Myometrial cell (primary cell): ENCODE data around the gene PTPN9. TPM values are rescaled to one million over a fixed set of nuclear protein-coding genes. Genes with fewer than 3 reads are reported as not detected.

Experiments
- total RNA-seq: library from RNA; depleted of rRNA; stranded (reverse); fragments of >200 nt; gene quantifications from 2 replicates; pipeline ENCODE4 v1.2.3, GENCODE V29; 2015

Gene PTPN9
- 15.6 and 22.0 TPM in 2 replicates for total RNA-seq

DNA sequence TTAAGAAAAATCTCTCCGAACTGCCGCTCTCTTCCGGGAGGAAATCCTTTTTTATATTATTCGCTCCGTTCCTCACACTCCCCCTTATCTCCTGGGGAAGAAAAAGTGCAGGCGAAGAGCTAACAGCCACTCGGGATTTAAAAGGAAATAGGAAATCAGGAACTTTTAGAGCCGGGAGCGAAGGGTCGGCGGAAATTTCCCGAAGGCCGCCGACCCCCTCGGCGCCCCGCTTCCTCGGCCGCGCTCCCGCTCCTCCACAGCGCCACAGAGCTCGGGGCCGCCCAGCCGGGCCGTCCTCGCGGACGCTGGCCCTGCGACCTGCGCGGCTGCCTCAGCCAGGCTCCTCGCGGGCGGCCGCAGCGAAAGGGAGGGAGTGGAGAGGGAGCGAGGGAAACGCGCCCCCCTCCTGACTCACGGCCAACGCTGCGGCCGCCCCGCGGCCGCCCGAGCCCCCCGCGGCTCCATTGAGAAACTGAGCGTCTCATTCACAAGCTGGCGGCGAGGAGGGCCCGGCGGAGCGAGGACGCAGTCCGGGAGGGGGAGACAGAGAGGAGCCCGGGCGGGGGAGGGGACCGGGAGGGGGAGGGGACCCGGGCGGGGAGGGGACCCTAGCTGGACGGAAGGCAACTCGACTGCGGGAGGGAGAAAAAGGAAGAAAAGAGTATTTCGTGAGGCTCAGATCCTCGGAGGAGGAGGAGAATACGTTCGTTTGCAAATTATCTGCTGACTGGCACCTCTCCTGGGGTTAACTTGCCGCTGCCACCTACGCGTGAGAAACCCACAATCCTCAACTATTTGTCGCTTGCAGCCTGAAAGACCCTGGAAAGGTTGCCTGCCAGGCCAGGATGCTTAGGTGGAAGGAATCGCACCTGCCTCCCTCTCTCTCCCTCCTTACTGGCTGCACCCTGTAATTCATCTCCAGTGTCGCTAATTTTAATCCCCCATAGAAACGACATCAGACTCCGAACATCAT lies at the start of gene PTPN9:
Gene PTPN9 (minus strand): TSS at position 368 of the 973 bp plus-strand sequence. CDS start 539 bp downstream, outside the sequence.

DNA sequence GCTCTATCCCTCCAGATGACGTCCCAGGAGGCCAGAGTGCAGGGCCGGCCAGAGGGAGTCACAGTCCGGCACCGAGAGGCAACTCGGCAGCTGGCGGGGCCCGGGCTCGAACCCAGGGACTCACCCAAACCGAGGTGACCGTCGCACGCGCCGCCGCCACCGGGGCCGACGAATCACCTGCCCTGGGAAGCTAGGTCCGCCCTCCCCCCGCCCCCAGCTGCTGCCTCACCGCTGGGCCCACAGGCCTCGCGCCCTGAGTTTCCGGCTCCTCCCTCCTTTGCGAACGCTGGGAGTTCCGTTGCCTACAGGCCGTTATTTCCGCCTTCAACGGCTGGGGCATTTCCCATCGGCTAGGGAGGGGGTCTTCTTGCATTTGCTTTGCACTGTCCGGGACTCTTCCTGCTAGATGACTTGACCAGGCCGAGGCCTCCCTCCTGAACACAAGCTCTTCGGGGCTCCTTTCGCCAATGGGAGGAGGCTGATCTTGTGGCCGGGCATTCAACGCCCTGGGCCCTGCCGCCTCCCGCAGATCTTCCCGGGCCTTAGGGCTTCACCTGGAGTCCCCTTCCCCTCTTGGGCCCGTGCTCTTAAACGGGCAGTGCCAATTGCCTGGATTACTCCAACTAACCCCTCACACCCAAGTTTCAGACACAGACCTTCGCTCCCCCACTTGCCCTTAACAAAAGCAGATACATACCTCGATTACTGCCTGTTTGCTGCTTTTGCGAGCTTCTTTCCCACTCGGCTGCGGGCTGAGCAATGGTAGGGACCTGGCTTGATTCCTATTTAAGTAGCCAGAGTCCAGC lies 46.6 kb upstream of the PTPN9 start, which contains the start of gene SNUPN:
Gene SNUPN (minus strand): TSS at position 184 of the 806 bp plus-strand sequence. CDS start 4,674 bp downstream, outside the sequence.

DNA sequence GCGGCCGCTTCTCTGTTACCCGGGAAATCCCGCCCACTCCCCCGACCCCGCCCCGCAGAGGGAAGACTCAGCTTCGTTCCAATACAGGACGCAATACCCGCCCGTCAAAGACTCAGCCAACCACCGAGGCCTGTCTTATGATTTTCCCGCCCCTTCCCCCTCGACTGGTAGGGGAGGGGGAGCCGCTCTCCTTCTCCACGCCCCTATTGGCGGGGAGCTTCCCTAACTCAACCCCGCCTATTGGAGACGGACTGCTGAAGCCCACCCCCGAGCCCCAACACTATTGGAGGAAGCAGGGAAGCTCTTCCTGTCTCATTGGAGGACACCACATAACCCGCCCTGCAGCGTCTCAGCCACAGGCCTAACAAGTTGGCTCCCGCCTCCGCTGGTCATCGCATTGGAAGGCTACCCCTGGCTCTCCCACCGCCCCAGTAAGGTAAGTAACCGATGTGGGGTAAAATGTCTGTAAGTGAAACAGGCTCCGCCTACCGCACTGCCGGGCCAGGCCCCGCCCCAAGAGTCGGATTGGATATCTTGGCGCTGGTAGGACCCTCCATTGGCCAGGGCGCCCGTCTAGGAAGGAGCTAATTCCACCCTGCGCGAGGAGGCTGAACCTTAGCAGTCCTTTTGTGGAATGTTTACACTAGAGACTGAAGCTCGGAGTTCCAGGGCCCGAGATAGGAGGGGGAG lies 127.3 kb downstream of the PTPN9 start, which contains the start of gene SIN3A:
Gene SIN3A (minus strand): TSS at position 17 of the 690 bp plus-strand sequence. CDS start 21,315 bp downstream, outside the sequence.

Other genes starting within 250 kb of the PTPN9 start
- 156 and 191 TPM in 2 replicates for gene COMMD4, start 243.3 kb downstream of the PTPN9 start, total RNA-seq
- gene NEIL1, start 232.3 kb downstream of the PTPN9 start, total RNA-seq: under 0.01 and 5.3 TPM in 2 replicates
- gene MAN2C1, start 210.7 kb downstream of the PTPN9 start, total RNA-seq: 69.8 and 85.9 TPM in 2 replicates
- 24.6 and 25.7 TPM in 2 replicates for gene SIN3A, start 127.6 kb downstream of the PTPN9 start, total RNA-seq
- 23.9 and 33.5 TPM in 2 replicates for gene SNUPN, start 46.4 kb upstream of the PTPN9 start, total RNA-seq
- 67.5 and 73.5 TPM in 2 replicates for gene IMP3, start 60.9 kb upstream of the PTPN9 start, total RNA-seq
- gene SNX33, start 68.6 kb upstream of the PTPN9 start, total RNA-seq: 20.0 and 26.2 TPM in 2 replicates
- 138 and 143 TPM in 2 replicates for gene CSPG4, start 133.5 kb upstream of the PTPN9 start, total RNA-seq